ENCODE data around the gene ENOSF1.

ENOSF1 gene

GRCh38 chr18:644395-645004, 67.9 kb downstream of the ENOSF1 start:
- peak in 32 of 58 donors; percentile 4 to 87 (median 36) for DNase-seq

GRCh38 chr18:641224-641623, 71.2 kb downstream of the ENOSF1 start:
- DNase-seq, result no peak

GRCh38 chr18:635171-635570, 77.3 kb downstream of the ENOSF1 start:
- DNase-seq, result no peak

GRCh38 chr18:634551-635045, 77.8 kb downstream of the ENOSF1 start:
- DNase-seq, result no peak

GRCh38 chr18:631560-631959, 80.9 kb downstream of the ENOSF1 start:
- no peak for DNase-seq

GRCh38 chr18:629269-630150, 82.9 kb downstream of the ENOSF1 start:
- DNase-seq, result no peak

- no peak for DNase-seq
Measured at GRCh38 chr18:627231-627630, 85.2 kb downstream of the ENOSF1 start.

- peak in 50 of 58 donors; percentile 3 to 75 (median 37) for DNase-seq
Measured at GRCh38 chr18:623761-624620, 88.4 kb downstream of the ENOSF1 start.

- no peak for DNase-seq
Measured at GRCh38 chr18:622289-622688, 90.1 kb downstream of the ENOSF1 start.

GRCh38 chr18:621291-622043, 91.0 kb downstream of the ENOSF1 start:
- no peak for DNase-seq
